ENCODE results near the gene RERE. TPM values are rescaled to one million over a fixed set of nuclear protein-coding genes. Genes with fewer than 3 reads are reported as not detected.

The RERE gene
- total RNA-seq, 1 donor: 27.0 TPM

DNA sequence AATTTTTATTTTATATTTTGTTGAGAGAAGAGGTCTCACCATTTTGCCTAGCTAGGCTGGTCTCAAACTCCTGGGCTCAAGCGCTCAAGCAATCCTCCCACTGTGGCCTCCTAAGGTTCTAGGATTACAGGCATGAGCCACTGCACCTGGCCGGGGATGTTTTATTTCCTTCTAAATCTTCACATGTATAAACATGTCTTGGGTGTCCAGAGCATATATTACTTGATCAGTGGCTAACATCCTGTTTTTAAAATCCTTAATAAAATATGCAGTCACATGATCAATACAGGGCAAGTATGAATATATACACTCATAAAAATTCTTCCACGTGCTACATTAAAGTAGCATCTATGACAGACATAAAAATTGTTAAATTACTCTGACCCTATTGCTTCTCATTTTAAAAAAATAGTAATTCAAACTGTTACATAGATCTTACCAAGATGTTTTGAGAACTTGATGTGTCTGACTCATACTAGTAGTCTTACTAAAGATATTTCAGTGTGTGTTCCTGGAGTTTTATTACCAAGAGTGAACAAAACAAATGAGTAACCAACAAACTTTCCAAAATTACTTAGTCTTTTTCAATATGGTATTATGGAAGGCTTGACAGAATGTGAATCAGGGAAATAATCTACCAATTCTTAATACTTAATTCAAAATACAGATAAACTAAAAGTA, 277.0 kb downstream of the RERE start:
- peak; percentile 77 for DNase-seq (ENCODE audit: low read depth)
- H3K4me3 ChIP-seq (ENCODE audit: low read depth, low read length): no peak overlapping the region
- TF ChIP-seq, protein P1, sequence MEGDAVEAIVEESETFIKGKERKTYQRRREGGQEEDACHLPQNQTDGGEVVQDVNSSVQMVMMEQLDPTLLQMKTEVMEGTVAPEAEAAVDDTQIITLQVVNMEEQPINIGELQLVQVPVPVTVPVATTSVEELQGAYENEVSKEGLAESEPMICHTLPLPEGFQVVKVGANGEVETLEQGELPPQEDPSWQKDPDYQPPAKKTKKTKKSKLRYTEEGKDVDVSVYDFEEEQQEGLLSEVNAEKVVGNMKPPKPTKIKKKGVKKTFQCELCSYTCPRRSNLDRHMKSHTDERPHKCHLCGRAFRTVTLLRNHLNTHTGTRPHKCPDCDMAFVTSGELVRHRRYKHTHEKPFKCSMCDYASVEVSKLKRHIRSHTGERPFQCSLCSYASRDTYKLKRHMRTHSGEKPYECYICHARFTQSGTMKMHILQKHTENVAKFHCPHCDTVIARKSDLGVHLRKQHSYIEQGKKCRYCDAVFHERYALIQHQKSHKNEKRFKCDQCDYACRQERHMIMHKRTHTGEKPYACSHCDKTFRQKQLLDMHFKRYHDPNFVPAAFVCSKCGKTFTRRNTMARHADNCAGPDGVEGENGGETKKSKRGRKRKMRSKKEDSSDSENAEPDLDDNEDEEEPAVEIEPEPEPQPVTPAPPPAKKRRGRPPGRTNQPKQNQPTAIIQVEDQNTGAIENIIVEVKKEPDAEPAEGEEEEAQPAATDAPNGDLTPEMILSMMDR (IDR thresholded peaks at IDR 0.05; ENCODE audit: insufficient read depth, low read length): no peak

DNA sequence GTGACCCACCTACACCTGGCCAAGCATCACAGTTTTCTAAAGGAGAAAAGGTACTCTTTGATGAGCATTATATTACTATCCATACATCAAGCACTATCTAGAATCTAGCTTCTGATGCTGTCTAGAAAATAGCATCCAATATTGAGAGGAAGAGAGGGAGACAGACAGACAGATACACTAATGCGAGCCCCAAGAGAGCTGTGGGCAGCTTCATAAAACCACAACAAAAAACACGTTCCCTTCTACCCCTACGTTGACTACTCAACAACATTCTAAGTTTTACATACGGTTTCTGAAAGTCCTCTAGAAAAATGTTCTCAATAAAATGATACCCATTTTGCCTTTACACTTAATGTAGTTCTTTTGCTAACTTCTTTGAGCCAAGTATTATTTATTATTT, 277.8 kb downstream of the RERE start:
- DNase-seq (ENCODE audit: low read depth): no peak
- TF ChIP-seq, protein P1 (IDR thresholded peaks at IDR 0.05; ENCODE audit: insufficient read depth, low read length): no peak
- H3K4me3 ChIP-seq (ENCODE audit: low read depth, low read length): no peak overlapping the region

DNA sequence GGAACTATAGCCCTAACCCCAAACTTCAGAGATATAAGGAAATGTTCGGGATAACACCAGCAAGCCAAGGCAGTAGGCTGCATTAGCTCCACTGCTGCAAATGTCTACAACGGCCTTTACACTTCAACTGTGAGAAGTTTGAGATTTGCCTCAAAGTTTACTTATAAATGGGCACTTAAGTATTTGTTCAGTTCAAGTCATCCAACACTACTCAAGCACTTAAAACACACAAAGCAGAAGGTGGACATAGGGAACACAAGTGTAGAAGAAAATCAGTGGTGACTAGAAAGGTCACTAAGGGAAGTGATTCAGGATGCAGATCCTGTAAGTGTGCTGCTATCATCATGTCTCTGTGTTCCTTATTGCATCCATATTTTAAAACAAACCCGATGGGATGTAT, 278.9 kb downstream of the RERE start:
- H3K4me3 ChIP-seq (ENCODE audit: low read depth, low read length): no peak overlapping the region
- no peak for DNase-seq (ENCODE audit: low read depth)
- TF ChIP-seq, protein P1 (IDR thresholded peaks at IDR 0.05; ENCODE audit: insufficient read depth, low read length): no peak

DNA sequence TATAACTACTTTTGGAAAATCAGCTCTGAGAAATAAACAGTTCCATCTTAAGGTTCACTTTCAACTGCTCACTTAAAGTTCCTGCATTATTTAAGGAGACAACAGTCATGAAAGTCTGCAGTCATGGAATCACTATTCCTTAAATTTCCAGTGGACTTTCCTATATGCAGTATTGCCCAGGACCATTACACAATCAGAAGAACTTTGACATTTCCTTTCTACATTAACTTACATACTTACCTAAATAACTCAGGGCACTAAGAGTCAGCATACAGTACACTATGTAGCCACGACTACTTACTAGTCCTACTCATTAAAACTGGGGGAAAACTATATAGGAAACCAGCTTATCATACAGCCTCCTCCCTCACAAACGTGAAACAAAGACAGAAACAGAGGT, 279.4 kb downstream of the RERE start:
- TF ChIP-seq, protein P1 (IDR thresholded peaks at IDR 0.05; ENCODE audit: insufficient read depth, low read length): no peak
- no peak for DNase-seq (ENCODE audit: low read depth)

DNA sequence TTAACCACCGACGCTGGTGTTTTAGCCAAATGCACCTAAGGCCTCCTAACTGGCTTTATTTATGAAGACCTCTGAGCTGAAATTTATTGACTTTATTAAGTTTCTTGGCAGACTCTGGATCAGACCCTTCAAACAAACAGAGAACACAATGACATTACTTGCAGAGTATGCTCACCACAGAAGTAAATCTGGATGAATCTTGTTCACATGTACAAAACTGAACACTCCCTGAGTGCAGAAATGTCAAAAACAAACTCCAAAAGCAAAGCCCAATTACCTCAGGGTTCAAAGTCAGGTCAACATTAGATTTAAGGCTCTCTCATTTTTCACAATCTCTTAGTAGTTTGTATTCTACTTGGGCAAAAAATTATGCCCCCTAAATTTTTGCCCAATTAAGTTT, 280.9 kb downstream of the RERE start:
- no peak overlapping the region for H3K4me3 ChIP-seq (ENCODE audit: low read depth, low read length)
- TF ChIP-seq, protein P1 (IDR thresholded peaks at IDR 0.05; ENCODE audit: insufficient read depth, low read length): no peak
- DNase-seq (ENCODE audit: low read depth): no peak

More for the DNA sequence above, 279.4 kb downstream of the RERE start:
- H3K4me3 ChIP-seq (ENCODE audit: low read depth, low read length): no peak overlapping the region

DNA sequence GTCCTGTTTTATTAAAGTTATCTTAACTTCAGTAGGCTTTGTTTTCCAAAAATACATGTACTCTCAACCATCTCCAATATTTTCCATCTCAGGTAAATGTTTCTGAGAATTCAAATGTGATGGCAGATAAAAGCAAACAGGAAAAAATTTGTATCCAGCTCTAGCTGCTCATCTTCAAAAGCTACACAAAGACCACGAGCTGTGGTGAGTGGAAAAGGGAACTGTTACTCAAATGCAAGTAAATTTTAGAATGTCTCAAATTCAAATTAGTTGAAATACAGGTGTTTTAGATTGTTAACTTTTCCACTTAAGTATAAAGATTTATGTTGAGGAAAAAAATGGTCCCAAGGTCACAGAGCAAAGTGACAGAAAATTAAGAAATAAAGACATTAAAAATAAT, 283.5 kb downstream of the RERE start:
- TF ChIP-seq, protein P1 (IDR thresholded peaks at IDR 0.05; ENCODE audit: insufficient read depth, low read length): no peak
- no peak for DNase-seq (ENCODE audit: low read depth)
- no peak overlapping the region for H3K4me3 ChIP-seq (ENCODE audit: low read depth, low read length)

DNA sequence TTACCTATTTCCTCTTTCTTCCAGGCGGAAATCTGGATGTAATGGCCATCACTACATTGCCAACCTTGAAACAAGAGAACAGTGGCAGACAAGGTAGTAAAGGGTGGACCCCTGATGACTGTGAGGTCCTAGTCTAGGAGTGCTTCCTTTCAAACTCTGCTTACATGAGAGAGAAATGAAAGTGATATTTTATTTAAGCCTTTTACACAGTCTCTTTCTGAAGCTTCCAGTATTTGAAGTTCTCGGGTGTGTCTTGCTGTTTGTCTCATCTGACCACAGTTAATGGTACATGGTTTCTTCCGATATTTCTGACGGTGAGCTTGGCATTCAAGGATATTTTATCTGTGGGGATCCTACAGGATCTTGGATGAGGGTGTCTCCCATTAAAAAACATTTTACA, 284.3 kb downstream of the RERE start:
- H3K4me3 ChIP-seq (ENCODE audit: low read depth, low read length): no peak overlapping the region
- TF ChIP-seq, protein P1 (IDR thresholded peaks at IDR 0.05; ENCODE audit: insufficient read depth, low read length): no peak
- DNase-seq (ENCODE audit: low read depth): no peak

All from fibroblast of the aortic adventitia (primary cell).